Activated naive CD4-positive, alpha-beta T cell treated with anti-CD3 and anti-CD28 coated beads for 36 hours (primary cell): ENCODE measurements around the gene PTPRN2. TPM values are rescaled to one million over a fixed set of nuclear protein-coding genes. Genes with fewer than 3 reads are reported as not detected.

Experiments used
- CTCF ChIA-PET: fragments of 350-600 bp; sonication (Branson Sonifier 250); formaldehyde crosslinking; loops from one replicate; lab custom pipeline; 2021; ENCODE audit warnings: antibody characterized with exemption; lab: Charles Lee
- DNase-seq: peaks from one replicate; pipeline ENCODE4 v3.0.0-alpha.2; 2020
- H3K27ac Mint-ChIP-seq: one replicate; pipeline ENCODE4 v1.8.0; 2021; ENCODE audit warnings: mild to moderate bottlenecking, mixed read lengths
- H3K27me3 Mint-ChIP-seq: one replicate; pipeline ENCODE4 v1.8.0; 2021; ENCODE audit warnings: low read depth, mixed read lengths
- H3K36me3 Mint-ChIP-seq: one replicate; pipeline ENCODE4 v1.8.0; 2021; ENCODE audit warnings: low read depth, mixed read lengths
- H3K4me1 Mint-ChIP-seq: one replicate; pipeline ENCODE4 v1.8.0; 2021; ENCODE audit warnings: low read depth, mixed read lengths
- H3K4me3 Mint-ChIP-seq: one replicate; pipeline ENCODE4 v1.8.0; 2021; ENCODE audit warnings: mild to moderate bottlenecking, moderate library complexity, mixed read lengths
- H3K9me3 Mint-ChIP-seq: one replicate; pipeline ENCODE4 v1.8.0; 2021; ENCODE audit warnings: mixed read lengths
- intact Hi-C: fragments of 100-400 bp; cut with micrococcal nuclease; formaldehyde crosslinking; loops from one replicate; pipeline ENCODE4 v1.15.1; 2023
- total RNA-seq, 2 experiments: library from RNA; stranded (reverse); gene quantifications; one replicate each; pipeline ENCODE4 v1.2.3, GENCODE V29; 2021

PTPRN2 gene
- total RNA-seq, 2 experiments from 2014 or later, result 0.54 to 0.62 TPM

DNA sequence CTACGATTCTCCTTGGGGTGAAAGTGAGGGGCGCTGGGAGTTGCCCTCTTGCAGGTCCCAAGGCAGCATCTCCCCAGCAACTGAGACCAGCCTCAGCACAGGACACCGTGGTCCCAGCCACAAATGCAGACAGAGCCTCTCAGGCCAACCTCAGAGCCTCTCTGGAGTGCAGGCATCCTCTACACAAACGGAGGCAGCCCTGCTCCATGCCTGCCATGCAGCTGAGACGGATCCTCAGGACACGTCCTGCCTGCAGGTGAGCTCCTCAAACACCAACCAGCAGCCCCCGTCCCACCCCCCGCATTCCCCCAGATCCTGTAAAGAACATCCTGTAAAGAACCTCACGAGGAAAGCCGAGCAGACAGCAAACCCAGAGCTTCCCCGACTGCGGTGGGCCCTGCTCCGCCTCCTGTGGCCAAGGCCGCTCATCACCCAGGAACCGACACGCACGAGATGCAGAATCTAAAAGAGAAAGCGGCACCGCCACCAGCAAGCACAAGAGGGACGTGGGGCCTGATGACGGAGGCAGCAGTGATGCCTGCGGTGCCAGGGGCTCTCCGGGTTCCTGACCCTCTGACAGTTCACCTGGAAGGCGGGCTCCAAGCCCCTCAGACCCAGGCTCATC lies 186.9 kb downstream of the PTPRN2 start:
- Mint-ChIP-seq H3K27me3 (peaks cover 2% of the 10 kb centered on the region), H3K36me3 (peaks cover 1% of the 10 kb centered on the region), H3K4me1 (no peaks in the 10 kb centered on the region), H3K4me3 (no peak overlapping the region), H3K27ac (no peak overlapping the region), H3K9me3 (peaks cover 13% of the 10 kb centered on the region)
- intact Hi-C loops, result no loop called here
- no peak for DNase-seq
- CTCF ChIA-PET, result no interaction called here

DNA sequence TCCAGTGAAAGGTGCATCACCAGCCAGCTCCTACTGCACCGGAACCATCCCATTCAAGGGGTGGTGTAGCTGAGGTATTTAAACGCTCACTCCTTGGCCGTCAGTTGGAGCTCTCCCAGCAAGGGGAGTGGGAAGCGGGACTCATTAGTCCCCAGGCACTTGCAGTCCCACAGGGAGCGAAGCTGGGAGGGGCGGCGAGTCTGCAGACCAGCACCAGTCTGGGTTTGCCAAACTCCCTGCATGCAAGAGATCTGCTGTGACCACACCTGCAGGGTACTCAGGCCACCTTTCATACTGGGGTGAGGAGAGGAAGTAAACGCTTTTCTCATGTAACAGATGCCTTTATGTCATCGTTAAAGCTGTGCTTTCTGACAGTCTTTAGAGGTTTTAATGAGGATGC lies 187.9 kb downstream of the PTPRN2 start:
- Mint-ChIP-seq H3K36me3 (peaks cover 1% of the 10 kb centered on the region), H3K27ac (no peak overlapping the region), H3K27me3 (peaks cover 2% of the 10 kb centered on the region), H3K9me3 (peaks cover 13% of the 10 kb centered on the region), H3K4me3 (no peak overlapping the region), H3K4me1 (no peaks in the 10 kb centered on the region)
- CTCF ChIA-PET, result no interaction called here
- intact Hi-C loops, result no loop called here
- no peak for DNase-seq

GRCh38 chr7:158398750-158399149 lies 188.9 kb downstream of the PTPRN2 start:
- Mint-ChIP-seq H3K27me3 (peaks cover 2% of the 10 kb centered on the region), H3K9me3 (peaks cover 13% of the 10 kb centered on the region), H3K27ac (no peak overlapping the region), H3K4me1 (no peaks in the 10 kb centered on the region), H3K36me3 (peaks cover 1% of the 10 kb centered on the region), H3K4me3 (no peak overlapping the region)
- no peak for DNase-seq
- CTCF ChIA-PET, result interaction anchor here (0.8 kb wide), 1 partner anchor 14 kb away, joined by 4 read pairs; no protein-coding TSS in a partner anchor
- intact Hi-C loops, result no loop called here

DNA sequence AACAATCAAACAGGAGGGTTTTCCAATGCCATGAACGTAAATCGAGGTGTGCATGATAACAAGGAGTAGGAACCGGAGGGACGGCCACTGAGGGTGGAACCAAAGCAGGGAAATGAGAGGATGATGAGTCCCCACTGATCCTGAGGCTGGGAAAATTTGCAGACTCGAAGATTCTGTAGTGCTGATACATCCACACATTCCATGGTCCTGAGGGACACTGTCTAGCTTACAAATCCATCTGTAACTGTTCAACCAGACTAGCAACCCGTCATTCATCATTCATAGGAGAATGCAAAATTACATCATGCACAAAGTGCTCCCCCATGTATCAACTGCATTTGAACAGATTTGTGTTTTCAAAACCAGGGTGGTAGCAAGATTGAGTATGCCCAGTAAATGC lies 189.7 kb downstream of the PTPRN2 start:
- H3K36me3 Mint-ChIP-seq, result peaks cover 1% of the 10 kb centered on the region
- H3K4me3 Mint-ChIP-seq, result no peak overlapping the region
- intact Hi-C loops, result no loop called here
- H3K4me1 Mint-ChIP-seq, result no peaks in the 10 kb centered on the region
- peaks cover 2% of the 10 kb centered on the region for H3K27me3 Mint-ChIP-seq
- no peak overlapping the region for H3K27ac Mint-ChIP-seq
- DNase-seq, result no peak
- CTCF ChIA-PET, result no interaction called here
- peaks cover 13% of the 10 kb centered on the region for H3K9me3 Mint-ChIP-seq

- intact Hi-C loops, result no loop called here
- Mint-ChIP-seq H3K36me3 (peaks cover 1% of the 10 kb centered on the region), H3K27ac (no peak overlapping the region), H3K9me3 (peaks cover 13% of the 10 kb centered on the region), H3K4me3 (no peak overlapping the region), H3K4me1 (no peaks in the 10 kb centered on the region), H3K27me3 (peaks cover 2% of the 10 kb centered on the region)
- no peak for DNase-seq
- CTCF ChIA-PET, result no interaction called here
Measured at GRCh38 chr7:158396982-158397862, 190.4 kb downstream of the PTPRN2 start.

DNA sequence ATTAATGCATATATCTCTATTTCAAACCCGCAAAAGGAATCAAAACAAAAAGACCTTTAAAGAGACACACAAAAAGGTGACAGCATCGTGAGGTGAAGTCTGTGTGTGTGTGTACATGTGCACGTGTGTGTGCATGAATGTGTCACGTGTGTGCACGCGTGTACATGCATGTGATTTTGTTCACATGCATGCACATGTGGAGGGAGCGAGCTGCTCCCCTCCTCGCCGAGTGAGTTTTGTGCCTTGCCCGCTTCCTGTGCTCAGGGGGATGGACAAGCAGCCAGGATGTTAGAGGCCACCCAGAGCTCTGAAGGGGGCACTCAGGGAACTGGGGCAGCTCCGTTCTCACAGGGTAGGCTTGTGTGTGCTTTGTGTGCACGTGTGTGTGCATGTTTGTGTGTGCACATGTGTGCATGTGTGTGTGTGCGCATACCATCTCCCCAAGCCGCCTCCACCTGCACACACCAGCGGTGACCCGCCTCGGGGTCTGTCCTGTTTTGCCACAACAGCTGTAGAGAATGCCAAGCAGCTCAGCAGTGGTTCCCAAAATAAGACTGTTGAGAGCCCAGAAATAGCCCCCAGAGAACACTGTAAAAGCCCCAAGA lies 191.2 kb downstream of the PTPRN2 start:
- Mint-ChIP-seq H3K4me1 (no peaks in the 10 kb centered on the region), H3K4me3 (no peak overlapping the region), H3K9me3 (peaks cover 13% of the 10 kb centered on the region), H3K27ac (no peak overlapping the region), H3K27me3 (no peaks in the 10 kb centered on the region), H3K36me3 (peaks cover 1% of the 10 kb centered on the region)
- CTCF ChIA-PET, result no interaction called here
- DNase-seq, result no peak
- intact Hi-C loops, result no loop called here

GRCh38 chr7:158395780-158396278 lies 191.8 kb downstream of the PTPRN2 start:
- Mint-ChIP-seq H3K36me3 (peaks cover 1% of the 10 kb centered on the region), H3K27me3 (no peaks in the 10 kb centered on the region), H3K9me3 (peaks cover 13% of the 10 kb centered on the region), H3K4me1 (no peaks in the 10 kb centered on the region), H3K27ac (no peak overlapping the region), H3K4me3 (no peak overlapping the region)
- no peak for DNase-seq
- intact Hi-C loops, result loop anchor here (2.0 kb wide), 1 partner anchor 581 kb away; no protein-coding TSS in a partner anchor
- CTCF ChIA-PET, result no interaction called here

DNA sequence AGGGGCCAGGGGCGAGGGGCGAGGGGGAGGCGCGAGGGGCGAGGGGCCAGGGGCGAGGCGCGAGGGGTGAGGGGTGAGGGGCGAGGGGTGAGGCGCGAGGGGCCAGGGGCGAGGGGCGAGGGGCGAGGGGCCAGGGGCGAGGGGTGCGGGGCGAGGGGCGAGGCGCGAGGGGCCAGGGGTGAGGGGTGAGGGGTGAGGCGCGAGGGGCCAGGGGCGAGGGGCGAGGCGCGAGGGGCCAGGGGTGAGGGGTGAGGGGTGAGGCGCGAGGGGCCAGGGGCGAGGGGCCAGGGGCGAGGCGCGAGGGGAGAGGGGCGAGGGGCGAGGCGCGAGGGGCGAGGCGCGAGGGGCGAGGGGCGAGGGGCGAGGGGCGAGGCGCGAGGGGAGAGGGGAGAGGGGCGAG lies 192.3 kb downstream of the PTPRN2 start:
- Mint-ChIP-seq H3K4me1 (no peaks in the 10 kb centered on the region), H3K4me3 (no peak overlapping the region), H3K27ac (no peak overlapping the region), H3K9me3 (peaks cover 13% of the 10 kb centered on the region), H3K27me3 (no peaks in the 10 kb centered on the region), H3K36me3 (peaks cover 1% of the 10 kb centered on the region)
- DNase-seq, result no peak
- intact Hi-C loops, result loop anchor here (2.0 kb wide), 1 partner anchor 581 kb away; no protein-coding TSS in a partner anchor
- CTCF ChIA-PET, result no interaction called here

DNA sequence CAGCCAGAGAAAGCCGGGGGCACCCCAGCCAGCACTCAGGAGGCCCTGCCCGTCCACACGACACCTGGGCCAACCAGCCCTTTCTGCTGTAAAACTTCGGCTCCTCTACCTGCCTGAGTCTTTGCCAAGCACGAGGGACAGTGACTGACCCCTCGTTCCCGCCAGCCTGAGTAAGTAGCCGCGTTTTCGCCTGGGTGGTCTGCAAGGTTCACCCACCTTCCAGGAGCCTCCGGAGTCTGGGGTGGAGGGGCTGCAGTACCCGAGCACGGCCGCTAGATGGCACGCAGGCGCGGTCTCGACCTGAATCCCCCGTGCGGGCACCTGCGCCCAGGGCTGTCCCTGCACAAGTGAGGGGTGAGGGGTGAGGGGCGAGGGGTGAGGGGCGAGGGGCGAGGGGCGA lies 192.7 kb downstream of the PTPRN2 start:
- H3K27me3 Mint-ChIP-seq, result no peaks in the 10 kb centered on the region
- CTCF ChIA-PET, result interaction anchor here (1.0 kb wide), 1 partner anchor 22 kb away, joined by 3 read pairs; no protein-coding TSS in a partner anchor
- intact Hi-C loops, result loop anchor here (2.0 kb wide), 1 partner anchor 582 kb away; no protein-coding TSS in a partner anchor
- H3K36me3 Mint-ChIP-seq, result peaks cover 1% of the 10 kb centered on the region
- peaks cover 13% of the 10 kb centered on the region for H3K9me3 Mint-ChIP-seq
- H3K27ac Mint-ChIP-seq, result no peak overlapping the region
- DNase-seq, result peak; percentile 50
- H3K4me3 Mint-ChIP-seq, result no peak overlapping the region
- H3K4me1 Mint-ChIP-seq, result no peaks in the 10 kb centered on the region

- Mint-ChIP-seq H3K9me3 (peaks cover 9% of the 10 kb centered on the region), H3K36me3 (peaks cover 1% of the 10 kb centered on the region), H3K4me1 (no peaks in the 10 kb centered on the region), H3K27ac (no peak overlapping the region), H3K4me3 (no peak overlapping the region), H3K27me3 (no peaks in the 10 kb centered on the region)
- intact Hi-C loops, result loop anchor here (2.0 kb wide), 1 partner anchor 583 kb away; no protein-coding TSS in a partner anchor
- no peak for DNase-seq
- CTCF ChIA-PET, result interaction anchor here (1.0 kb wide), 1 partner anchor 23 kb away, joined by 3 read pairs; no protein-coding TSS in a partner anchor
Measured at GRCh38 chr7:158393926-158394625, 193.5 kb downstream of the PTPRN2 start.

DNA sequence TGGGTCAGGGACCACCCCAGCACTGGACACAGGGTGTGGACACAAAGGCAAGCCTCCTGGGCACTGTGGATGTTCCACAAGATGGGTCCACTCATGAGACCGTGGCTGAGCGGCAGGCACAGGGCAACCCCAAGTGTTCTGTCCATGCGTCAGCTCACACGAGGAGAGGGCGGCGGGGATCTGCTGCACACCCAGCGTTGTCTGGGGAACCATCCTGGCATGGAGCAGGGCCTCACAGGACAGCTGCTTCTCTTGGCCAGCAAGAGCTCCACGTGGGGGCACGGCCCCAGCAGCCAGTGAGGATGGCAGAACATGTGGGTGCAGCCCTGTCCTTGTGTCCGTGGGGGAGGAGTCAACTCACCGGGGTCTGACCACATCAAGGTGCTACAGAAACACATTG lies 195.4 kb downstream of the PTPRN2 start:
- intact Hi-C loops, result no loop called here
- no peak overlapping the region for H3K27ac Mint-ChIP-seq
- no peak for DNase-seq
- H3K9me3 Mint-ChIP-seq, result no peaks in the 10 kb centered on the region
- H3K4me1 Mint-ChIP-seq, result no peaks in the 10 kb centered on the region
- CTCF ChIA-PET, result no interaction called here
- H3K36me3 Mint-ChIP-seq, result no peaks in the 10 kb centered on the region
- H3K4me3 Mint-ChIP-seq, result no peak overlapping the region
- H3K27me3 Mint-ChIP-seq, result no peaks in the 10 kb centered on the region

GRCh38 chr7:158391541-158391940 lies 196.1 kb downstream of the PTPRN2 start:
- CTCF ChIA-PET, result no interaction called here
- intact Hi-C loops, result no loop called here
- Mint-ChIP-seq H3K27me3 (no peaks in the 10 kb centered on the region), H3K36me3 (no peaks in the 10 kb centered on the region), H3K27ac (no peak overlapping the region), H3K9me3 (no peaks in the 10 kb centered on the region), H3K4me1 (no peaks in the 10 kb centered on the region), H3K4me3 (no peak overlapping the region)
- no peak for DNase-seq
